ENCODE results near the gene AMOTL2. TPM values are rescaled to one million over a fixed set of nuclear protein-coding genes. Genes with fewer than 3 reads are reported as not detected.

Gene AMOTL2
- total RNA-seq, result 222 and 259 TPM in 2 replicates

DNA sequence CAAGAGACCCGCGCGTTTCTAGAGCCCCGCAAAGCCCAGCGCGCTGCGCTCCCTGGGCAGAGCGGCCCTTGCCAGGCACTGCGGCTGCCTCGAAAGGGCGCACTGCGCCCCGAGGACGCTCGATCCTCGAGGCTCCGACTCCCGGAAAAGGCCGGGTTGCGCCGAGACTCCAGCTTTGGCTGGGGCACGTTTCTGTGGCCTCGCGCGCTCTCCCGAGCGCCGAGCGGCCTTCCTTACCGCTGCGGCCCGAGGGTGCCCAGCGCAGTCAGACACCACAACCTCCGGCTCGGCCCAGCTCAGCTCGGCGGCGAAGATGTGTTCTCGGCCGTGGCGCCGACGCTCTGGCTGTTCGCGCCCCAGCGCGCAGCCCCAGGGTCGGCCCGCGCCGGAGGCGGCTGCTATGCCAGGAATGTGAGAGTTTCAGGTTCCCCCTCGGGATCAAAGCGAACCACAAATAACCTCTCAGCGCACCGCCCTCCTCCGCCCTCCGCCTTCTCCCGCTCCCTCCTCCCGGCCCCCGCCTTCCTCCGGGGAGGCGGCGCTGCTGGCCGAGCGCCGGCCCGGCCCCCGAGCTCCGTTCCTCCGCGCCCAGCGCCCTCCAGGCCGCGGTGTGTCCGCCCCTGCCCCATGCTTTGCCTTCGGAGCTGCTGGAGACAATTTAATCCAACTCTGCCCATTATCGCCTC is at the start of gene AMOTL2:
AMOTL2 (minus strand) TSS at position 343 of the 686 bp plus-strand sequence. CDS start 3,014 bp downstream, outside the sequence.

Small RNA genes lying within 50 kb of the gene (small RNA-seq; reads per million reads assigned to genes)
- gene HMGN1P9 (not detected), gene MIR6827 (not detected)

Other genes starting within 250 kb of the AMOTL2 start
- 96.4 and 101 TPM in 2 replicates for gene RYK, start 123.6 kb downstream of the AMOTL2 start, total RNA-seq
- 104 and 106 TPM in 2 replicates for gene ANAPC13, start 111.5 kb upstream of the AMOTL2 start, total RNA-seq
- 26.3 and 27.1 TPM in 2 replicates for gene CEP63, start 111.6 kb upstream of the AMOTL2 start, total RNA-seq

Measured in articular chondrocyte of knee joint (primary cell).